HL-60 (cell line): ENCODE results near the gene GID8.
A peak's percentile ranks its signal among the peaks of the same experiment; 100 is the strongest.

Source experiments
- CTCF ChIP-seq: IDR thresholded peaks from one replicate; pipeline ENCODE4 v1.5.1; 2011; ENCODE audit warnings: low read length, control low read depth, inconsistent platforms; ENCODE audit not compliant: insufficient read depth
- REST ChIP-seq: IDR thresholded peaks from 2 replicates; pipeline ENCODE4 v1.6.1; 2012; ENCODE audit warnings: low read depth; ENCODE audit not compliant: insufficient replicate concordance

GRCh38 chr20:62926229-62927127, 11.5 kb upstream of the GID8 start, which contains the start of gene DIDO1:
- TF ChIP-seq CTCF (peak; percentile 30), REST (no peak)
